HG02884 (cell line): ENCODE data around the gene TPH2.

Source experiments
- ATAC-seq: cut with Tn5 transposase; IDR thresholded peaks from one replicate; pipeline ENCODE4 v1.9.1; 2021; ENCODE audit warnings: mild to moderate bottlenecking, moderate library complexity; ENCODE audit not compliant: unreplicated experiment

TPH2 gene

DNA sequence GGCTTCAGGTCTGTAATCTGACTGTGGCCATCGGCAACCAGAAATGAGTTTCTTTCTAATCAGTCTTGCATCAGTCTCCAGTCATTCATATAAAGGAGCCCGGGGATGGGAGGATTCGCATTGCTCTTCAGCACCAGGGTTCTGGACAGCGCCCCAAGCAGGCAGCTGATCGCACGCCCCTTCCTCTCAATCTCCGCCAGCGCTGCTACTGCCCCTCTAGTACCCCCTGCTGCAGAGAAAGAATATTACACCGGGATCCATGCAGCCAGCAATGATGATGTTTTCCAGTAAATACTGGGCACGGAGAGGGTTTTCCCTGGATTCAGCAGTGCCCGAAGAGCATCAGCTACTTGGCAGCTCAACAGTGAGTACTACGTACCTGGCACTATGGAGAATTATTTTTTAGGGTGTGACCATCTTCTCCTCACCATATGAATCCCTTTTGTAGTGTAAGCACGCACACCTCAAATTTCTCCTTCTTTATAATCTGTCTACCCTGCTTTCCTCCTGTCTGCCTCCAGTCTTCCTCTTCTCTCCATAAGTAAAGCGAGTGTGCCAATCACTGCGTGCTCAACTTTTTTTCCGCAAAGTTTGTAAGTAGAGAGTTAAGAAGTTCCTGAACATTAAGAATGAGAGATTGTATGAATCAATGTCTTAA, at the start of gene TPH2:
TSS of gene TPH2 (plus strand) at position 118 of the 658 bp plus-strand sequence. CDS start at position 260, 142 bp downstream.
- peak; percentile 62 for ATAC-seq

DNA sequence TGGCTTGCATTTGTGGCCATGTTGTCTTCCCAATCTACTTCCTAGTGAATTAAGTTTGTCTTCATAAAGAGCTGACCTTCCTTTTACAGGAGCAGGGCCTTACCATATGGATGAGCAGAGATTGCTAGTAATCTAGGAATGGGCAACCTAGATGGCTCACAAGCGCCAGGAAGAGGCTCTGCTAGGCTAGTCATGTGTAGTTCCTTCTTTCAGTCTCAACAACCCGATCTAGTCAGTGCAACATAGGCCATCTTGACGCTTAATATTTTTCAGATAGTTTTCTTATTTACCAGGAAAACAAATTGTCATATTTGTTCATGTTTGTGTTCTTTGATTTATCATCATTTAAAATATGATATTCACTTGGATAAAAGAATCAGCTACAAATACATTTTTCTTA, 48.2 kb upstream of the TPH2 start:
- no peak for ATAC-seq

- ATAC-seq, result no peak
Observed at GRCh38 chr12:71892059-71892458, 46.6 kb upstream of the TPH2 start.

DNA sequence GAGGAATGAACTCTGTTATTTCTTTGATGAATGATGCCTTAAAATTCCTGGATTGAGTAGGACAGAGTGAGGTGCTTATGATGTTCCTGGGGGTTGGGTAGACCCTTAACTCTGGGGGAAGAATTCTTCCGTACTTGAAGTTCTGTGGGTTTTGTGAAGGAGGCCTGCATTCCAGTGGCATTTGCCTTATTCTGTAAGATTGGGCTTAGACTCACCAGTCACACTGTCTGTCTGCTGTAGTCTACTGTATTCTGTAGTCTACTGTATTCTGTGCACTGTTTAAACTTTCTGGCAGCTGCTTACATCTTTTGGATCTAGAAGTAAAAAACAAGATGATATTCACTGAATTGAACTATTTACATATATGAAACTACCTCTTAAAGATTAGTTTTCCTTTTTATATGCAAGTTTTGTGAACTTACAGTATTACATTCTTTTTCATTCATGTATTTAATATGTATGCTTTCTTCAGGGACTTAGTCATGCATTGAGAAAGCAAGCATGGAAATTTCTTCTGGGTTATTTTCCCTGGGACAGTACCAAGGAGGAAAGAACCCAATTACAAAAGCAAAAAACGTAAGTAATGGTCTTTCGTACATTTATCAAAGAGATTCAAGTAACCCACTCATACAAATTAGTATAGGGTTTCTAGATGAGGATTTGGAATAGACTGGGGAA, 42.3 kb upstream of the TPH2 start:
- no peak for ATAC-seq

DNA sequence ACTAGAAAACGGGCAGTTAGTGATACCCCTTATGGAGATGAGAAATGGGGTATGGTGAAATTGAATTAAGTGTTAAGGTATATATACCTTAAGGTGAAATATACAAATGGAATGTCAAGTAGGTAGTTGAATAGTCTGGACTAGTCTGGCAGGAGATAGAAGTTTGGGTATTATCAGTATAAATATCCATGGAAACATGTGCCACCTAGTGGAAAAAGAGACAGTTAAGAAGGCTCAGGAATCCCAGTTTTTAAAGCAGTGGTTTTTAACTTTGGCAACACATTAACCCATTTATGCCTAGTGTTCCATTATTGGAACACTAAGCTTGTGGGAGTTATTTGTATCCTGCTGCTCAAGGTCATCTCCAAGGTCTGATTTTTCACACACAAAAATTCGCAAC, 38.6 kb upstream of the TPH2 start:
- no peak for ATAC-seq

GRCh38 chr12:71904629-71905028, 34.0 kb upstream of the TPH2 start:
- no peak for ATAC-seq

DNA sequence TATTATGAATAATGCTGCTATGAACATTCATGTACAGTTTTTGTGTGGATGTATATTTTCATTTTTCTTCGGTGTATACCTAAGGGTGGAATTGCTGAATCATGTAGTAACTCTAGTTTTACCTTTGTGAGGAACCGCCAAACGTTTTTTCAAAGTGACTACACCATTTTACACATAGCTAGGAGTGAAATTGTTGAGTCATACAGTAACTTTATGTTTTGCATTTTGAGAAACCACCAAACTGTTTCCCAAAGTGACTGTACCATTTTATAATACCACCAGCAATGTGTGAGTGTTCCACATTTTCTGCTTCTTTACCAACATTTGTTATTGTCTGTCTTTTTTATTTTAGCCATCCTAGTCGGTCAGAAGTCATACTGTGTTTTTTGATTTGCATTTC, 3.1 kb upstream of the TPH2 start:
- ATAC-seq, result peak; percentile 88

GRCh38 chr12:71940068-71940467, 1.4 kb downstream of the TPH2 start:
- ATAC-seq, result no peak

DNA sequence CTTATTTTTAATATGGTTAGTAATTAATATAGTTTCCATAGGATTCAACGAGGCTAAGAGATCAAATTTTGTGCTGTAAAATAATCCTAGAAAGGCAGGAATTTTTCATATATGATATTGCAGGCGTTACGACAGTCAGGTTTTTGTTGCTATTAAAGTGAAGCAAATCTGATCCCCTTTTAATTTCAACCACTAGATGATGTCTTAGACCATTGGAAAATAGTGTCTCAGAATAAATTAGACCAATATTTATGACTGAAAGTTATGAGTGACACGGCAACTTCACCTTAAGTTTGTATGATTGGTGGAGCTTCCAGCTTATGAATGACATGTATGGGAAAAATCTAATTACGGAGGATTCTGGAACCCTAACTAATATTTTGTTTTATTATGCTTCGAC, 2.5 kb downstream of the TPH2 start:
- no peak for ATAC-seq

- no peak for ATAC-seq
Observed at GRCh38 chr12:71942259-71942658, 3.6 kb downstream of the TPH2 start.

GRCh38 chr12:71942703-71943102, 4.1 kb downstream of the TPH2 start:
- ATAC-seq, result no peak

DNA sequence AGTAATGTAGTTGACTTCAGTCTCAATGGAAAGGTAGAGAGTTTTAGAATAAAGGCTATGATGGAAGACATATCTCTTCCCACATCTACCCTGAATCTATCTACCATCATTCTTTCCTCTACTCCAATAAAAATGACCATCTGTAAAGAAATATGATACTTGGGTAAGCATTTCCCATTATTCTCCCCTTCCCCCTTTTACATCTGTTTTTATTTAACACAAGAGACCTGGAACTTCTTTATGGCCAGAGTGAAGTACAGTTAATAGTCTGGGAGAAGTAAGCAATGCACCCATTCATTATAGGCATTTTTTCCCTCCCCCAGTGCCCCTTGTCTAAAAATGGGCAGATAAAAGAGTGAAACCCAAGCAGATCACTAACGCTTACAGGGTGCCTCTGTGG, 6.5 kb downstream of the TPH2 start:
- no peak for ATAC-seq

DNA sequence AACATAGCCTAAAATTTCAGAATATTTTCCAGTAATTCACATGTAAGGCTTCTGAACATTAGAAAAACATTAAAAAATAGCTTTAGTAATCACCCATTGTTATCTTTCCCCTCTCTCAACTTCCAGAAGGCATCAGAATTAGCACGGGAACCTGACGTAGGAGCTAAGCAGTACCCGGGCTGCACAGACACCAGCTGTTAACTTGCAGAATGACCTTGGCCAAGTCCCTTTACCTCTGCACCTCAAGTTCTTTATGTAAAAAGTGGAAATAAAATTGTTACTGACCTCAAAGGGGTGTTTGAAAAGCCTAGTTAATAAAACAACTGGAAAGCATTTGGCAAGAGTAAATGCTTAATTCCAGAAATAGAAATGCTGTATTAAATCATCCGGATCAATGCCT, 7.2 kb downstream of the TPH2 start:
- ATAC-seq, result no peak

DNA sequence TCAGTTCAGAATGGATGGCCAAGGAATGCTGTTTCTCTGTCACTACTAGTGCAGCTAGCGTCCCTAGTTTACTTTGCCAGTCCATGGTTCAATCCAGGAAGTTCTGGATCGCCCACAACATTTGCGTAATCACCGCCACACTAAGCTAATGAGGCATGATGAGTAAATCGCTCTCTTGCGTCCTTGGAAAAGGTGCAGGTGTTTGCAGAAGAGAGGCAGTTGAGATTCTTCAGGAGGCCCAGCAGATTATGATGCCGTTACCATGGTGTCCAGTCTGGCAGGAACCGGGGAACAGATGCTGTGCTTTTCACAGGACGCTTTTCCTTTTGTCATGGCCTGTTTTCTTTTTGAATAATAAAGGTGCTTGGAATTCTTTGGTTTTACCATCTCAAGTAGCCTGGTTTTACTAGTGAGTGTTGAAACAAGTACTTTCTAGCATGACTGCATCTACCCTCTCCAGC, 9.0 kb downstream of the TPH2 start:
- ATAC-seq, result no peak

DNA sequence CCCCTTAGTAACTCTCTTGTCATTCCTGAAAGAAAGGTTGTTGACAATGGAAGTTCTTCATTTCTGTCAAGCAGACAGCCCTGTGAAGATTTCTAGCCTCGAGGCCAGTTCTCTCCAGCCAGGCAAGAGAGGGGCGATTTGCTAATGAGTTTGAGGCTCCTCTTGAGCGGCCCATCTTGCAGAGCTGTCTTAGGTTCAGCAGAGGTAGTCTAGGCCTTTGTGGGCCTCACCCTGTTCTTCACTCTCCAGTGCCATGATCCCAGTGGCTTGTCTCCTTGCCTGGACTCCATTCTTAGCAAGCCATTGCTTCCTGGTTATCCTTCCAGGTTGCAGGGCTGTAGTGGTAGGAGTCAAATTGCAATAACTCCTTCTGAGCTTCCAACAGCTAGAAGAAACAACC, 9.7 kb downstream of the TPH2 start:
- no peak for ATAC-seq

GRCh38 chr12:71949646-71950045, 11.0 kb downstream of the TPH2 start:
- no peak for ATAC-seq

DNA sequence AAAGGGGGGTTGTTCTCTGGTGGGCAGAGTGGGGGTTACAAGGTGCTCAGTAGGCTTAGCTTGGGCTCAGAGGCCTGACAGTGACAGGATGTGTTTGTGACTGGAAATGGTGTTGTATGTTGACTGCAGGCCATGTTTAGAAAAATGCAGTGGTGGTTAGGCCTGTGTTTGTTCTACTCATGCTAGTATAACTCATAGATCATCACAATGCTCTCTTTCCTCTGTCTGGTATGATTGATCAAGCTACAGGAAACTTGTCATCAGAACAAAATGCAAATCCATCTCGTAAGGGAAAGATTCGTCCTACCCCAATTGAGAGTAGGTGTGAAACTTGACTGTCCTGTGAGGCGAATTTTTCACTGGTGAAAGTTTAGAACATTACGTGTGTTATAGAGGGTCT, 11.8 kb downstream of the TPH2 start:
- ATAC-seq, result no peak

- ATAC-seq, result no peak
Observed at GRCh38 chr12:71950819-71951218, 12.2 kb downstream of the TPH2 start.

DNA sequence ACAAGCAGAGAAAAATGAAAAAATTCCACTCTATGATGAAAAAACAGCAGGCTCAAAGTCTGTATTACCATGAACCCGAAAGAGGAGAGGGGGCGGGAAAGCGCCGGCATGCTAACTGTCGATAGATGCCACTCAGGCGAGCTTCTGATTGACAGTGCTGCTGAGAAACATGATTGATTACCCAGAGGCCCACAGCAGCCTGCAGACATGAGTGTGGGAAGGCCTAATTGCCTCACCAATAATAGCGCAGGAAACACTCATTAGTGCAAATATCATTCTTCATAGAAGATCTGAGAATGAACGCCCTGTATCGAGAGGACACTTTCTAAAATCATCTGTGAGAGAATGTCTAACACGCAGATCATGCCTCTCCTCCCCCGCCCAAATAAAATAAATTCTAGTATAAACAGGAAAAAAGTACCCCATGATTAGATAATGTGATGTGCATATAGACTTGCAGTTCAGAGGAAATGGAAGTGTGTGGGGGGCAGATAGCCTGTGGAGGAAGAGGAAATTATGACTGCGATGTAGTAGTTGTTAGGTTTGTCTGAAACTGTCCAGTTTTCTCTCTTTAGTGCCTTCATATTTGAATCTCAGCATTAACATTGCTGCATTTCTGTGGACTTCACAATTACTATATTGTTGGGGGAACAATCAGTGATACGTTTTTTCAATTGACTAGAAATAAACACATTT, 15.6 kb downstream of the TPH2 start:
- no peak for ATAC-seq

GRCh38 chr12:71954861-71955260, 16.2 kb downstream of the TPH2 start:
- no peak for ATAC-seq

DNA sequence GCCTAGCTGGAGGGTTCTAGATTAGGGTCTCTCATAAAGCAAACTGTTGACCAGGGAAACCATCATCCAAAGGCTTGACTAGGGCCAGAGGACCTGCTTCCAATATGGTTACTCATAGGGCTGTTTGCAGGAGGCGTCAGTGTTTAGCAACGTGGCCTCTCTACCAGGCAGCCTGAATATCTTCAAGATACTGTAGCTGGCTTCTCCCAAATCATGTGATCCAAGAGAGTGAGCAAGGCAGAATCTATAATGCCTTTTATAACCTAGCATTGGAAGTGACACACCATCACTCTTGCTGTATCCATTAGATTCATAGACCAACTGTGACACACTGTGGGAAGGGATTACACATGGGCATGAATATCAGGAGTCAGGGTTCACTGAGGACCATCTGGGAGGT, 17.3 kb downstream of the TPH2 start:
- no peak for ATAC-seq

GRCh38 chr12:71958056-71958455, 19.4 kb downstream of the TPH2 start:
- no peak for ATAC-seq
